ENCODE results near the gene HHIPL1.

DNA sequence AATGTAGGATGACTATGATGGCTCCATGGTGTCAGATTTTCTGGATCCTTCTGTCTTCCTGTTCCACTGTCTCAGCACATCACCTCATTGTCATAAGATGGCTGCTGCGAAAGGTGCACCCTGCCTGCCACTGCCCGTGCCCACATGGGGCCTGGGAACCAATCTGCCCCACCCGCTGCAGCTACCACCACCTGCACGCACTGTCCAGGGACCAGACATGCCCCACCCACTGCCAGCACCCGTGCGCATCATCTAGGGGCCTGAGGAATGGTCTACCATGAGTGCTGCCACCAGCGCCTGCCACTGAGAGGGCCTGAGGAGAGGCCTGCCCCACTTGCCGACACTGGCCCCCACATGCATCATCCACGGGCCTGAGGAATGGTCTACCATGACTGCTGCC lies 63.0 kb downstream of the HHIPL1 start:
- TF ChIP-seq, protein P1, sequence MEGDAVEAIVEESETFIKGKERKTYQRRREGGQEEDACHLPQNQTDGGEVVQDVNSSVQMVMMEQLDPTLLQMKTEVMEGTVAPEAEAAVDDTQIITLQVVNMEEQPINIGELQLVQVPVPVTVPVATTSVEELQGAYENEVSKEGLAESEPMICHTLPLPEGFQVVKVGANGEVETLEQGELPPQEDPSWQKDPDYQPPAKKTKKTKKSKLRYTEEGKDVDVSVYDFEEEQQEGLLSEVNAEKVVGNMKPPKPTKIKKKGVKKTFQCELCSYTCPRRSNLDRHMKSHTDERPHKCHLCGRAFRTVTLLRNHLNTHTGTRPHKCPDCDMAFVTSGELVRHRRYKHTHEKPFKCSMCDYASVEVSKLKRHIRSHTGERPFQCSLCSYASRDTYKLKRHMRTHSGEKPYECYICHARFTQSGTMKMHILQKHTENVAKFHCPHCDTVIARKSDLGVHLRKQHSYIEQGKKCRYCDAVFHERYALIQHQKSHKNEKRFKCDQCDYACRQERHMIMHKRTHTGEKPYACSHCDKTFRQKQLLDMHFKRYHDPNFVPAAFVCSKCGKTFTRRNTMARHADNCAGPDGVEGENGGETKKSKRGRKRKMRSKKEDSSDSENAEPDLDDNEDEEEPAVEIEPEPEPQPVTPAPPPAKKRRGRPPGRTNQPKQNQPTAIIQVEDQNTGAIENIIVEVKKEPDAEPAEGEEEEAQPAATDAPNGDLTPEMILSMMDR (conservative IDR thresholded peaks at IDR 0.05; ENCODE audit: low read length), result no peak
- TF ChIP-seq EZH2phosphoT487 (IDR thresholded peaks at IDR 0.05; ENCODE audit: borderline replicate concordance, low read depth, low read length), result no peak
